Esophagus squamous epithelium (tissue), 5 donors: ENCODE measurements around the gene BPIFB3. TPM values are rescaled to one million over a fixed set of nuclear protein-coding genes. Genes with fewer than 3 reads are reported as not detected.

Source experiments
- DNase-seq: peaks from one replicate; lab custom pipeline; 2025; lab: John Stamatoyannopoulos, UW
- H3K27ac ChIP-seq, 4 donors: fragments of 200-600 bp; sonication (generic); one replicate each; pipeline ENCODE4 v1.5.1; 2016 to 2019; ENCODE audit warnings: mild to moderate bottlenecking in 1 of 4
- H3K27me3 ChIP-seq, 4 donors: fragments of 200-600 bp; sonication (generic); 1 replicate in 3 of 4; 2 replicates in 1 of 4; pipeline versions ENCODE4 v1.5.1 to v1.6.0; 2017 to 2021; ENCODE audit warnings: antibody characterized with exemption in 1 of 4
- H3K36me3 ChIP-seq, 3 donors: fragments of 200-600 bp; sonication (generic); one replicate each; pipeline ENCODE4 v1.5.1; 2016 to 2019
- H3K4me1 ChIP-seq, 3 donors: fragments of 200-600 bp; sonication (generic); one replicate each; pipeline ENCODE4 v1.5.1; 2017 to 2019
- H3K4me3 ChIP-seq, 4 donors: fragments of 200-600 bp; sonication (generic); 1 replicate in 3 of 4; 2 replicates in 1 of 4; pipeline ENCODE4 v1.5.1; 2016 to 2019; ENCODE audit warnings: mild to moderate bottlenecking in 2 of 4, moderate library complexity in 1 of 4
- H3K9me3 ChIP-seq, 3 donors: fragments of 200-600 bp; sonication (generic); one replicate each; pipeline ENCODE4 v1.5.1; 2016 to 2019
- CTCF ChIP-seq, 6 experiments: fragments of 450-650 bp in 4 of 6; fragments of 200-600 bp in 2 of 6; sonication (generic) in 2 of 6; IDR thresholded peaks; one replicate each; pipeline ENCODE4 v1.5.1; 2016 to 2019; ENCODE audit warnings: antibody characterized with exemption in 6 of 6, mild to moderate bottlenecking in 4 of 6, moderate library complexity in 4 of 6
- POLR2A ChIP-seq, 4 donors: fragments of 450-650 bp; IDR thresholded peaks; one replicate each; pipeline ENCODE4 v1.6.1; 2017; ENCODE audit warnings: antibody characterized with exemption in 4 of 4, mild to moderate bottlenecking in 4 of 4, moderate library complexity in 3 of 4
- WGBS, 2 donors: methylation state at CpG; one replicate each; pipeline ENCODE4 v1.1.5; 2018; 5-methylcytosine and 5-hydroxymethylcytosine counted together
- intact Hi-C: fragments of 100-400 bp; cut with DNase I; formaldehyde crosslinking; loops from one replicate; pipeline ENCODE4 v1.15.0; 2022
- total RNA-seq, 4 donors: library from RNA; depleted of rRNA; stranded (reverse); fragments of >200 nt; gene quantifications; one replicate each; pipeline ENCODE4 v1.1.0, GENCODE V29; 2016
- donor health status: DM: yes; HTN: yes; CAD: no.

The BPIFB3 gene
- total RNA-seq, 4 donors from 2014 or later, result not detected

GRCh38 chr20:33020278-33021161 is 33.2 kb upstream of the BPIFB3 start:
- H3K4me1 ChIP-seq, result no peaks in the 10 kb centered on the region
- WGBS, 2 donors, result 88 to 90% methylated on average over 8 of the region's 18 CpGs
- peaks cover 0 to 26% (median 0%) of the 10 kb centered on the region in 4 donors for H3K27me3 ChIP-seq
- no peaks in the 10 kb centered on the region for H3K9me3 ChIP-seq
- DNase-seq, result no peak
- intact Hi-C loops, result no loop called here
- no peaks in the 10 kb centered on the region for H3K36me3 ChIP-seq
- H3K4me3 ChIP-seq, result no peak overlapping the region
- no peak for TF ChIP-seq CTCF (IDR thresholded peaks at IDR 0.05)
- no peak for TF ChIP-seq POLR2A (IDR thresholded peaks at IDR 0.05)
- H3K27ac ChIP-seq, result no peak overlapping the region

- no peak for TF ChIP-seq CTCF (IDR thresholded peaks at IDR 0.05)
- no peak for TF ChIP-seq POLR2A (IDR thresholded peaks at IDR 0.05)
- 37 to 75% methylated on average over 2 to 3 of the region's 3 CpGs for WGBS, 2 donors
- no peak for DNase-seq
Measured at GRCh38 chr20:33021879-33022278, 31.8 kb upstream of the BPIFB3 start.

GRCh38 chr20:33022289-33022688 is 31.4 kb upstream of the BPIFB3 start:
- Histone ChIP-seq H3K4me1 (no peaks in the 10 kb centered on the region), H3K4me3 (no peak overlapping the region), H3K9me3 (no peaks in the 10 kb centered on the region), H3K36me3 (no peaks in the 10 kb centered on the region), H3K27ac (no peak overlapping the region), H3K27me3 (peaks cover 0 to 18% (median 0%) of the 10 kb centered on the region in 4 donors)
- TF ChIP-seq CTCF (IDR thresholded peaks at IDR 0.05), result no peak
- no peak for TF ChIP-seq POLR2A (IDR thresholded peaks at IDR 0.05)
- WGBS, 2 donors, result 13 to 56% methylated on average over 1 to 2 of the region's 4 CpGs
- no peak for DNase-seq
- intact Hi-C loops, result no loop called here

More at GRCh38 chr20:33021879-33022278, 31.8 kb upstream of the BPIFB3 start:
- Histone ChIP-seq H3K36me3 (no peaks in the 10 kb centered on the region), H3K4me1 (no peaks in the 10 kb centered on the region), H3K4me3 (no peak overlapping the region), H3K9me3 (no peaks in the 10 kb centered on the region), H3K27me3 (peaks cover 0 to 16% (median 0%) of the 10 kb centered on the region in 4 donors), H3K27ac (no peak overlapping the region)
- intact Hi-C loops, result no loop called here

- intact Hi-C loops, result no loop called here
- no peaks in the 10 kb centered on the region for H3K36me3 ChIP-seq
- no peak overlapping the region for H3K27ac ChIP-seq
- peaks cover 0 to 18% (median 0%) of the 10 kb centered on the region in 4 donors for H3K27me3 ChIP-seq
- no peak overlapping the region for H3K4me3 ChIP-seq
- H3K9me3 ChIP-seq, result no peaks in the 10 kb centered on the region
- no peak for TF ChIP-seq CTCF (IDR thresholded peaks at IDR 0.05)
- TF ChIP-seq POLR2A (IDR thresholded peaks at IDR 0.05), result no peak
- DNase-seq, result no peak
- no peaks in the 10 kb centered on the region for H3K4me1 ChIP-seq
- WGBS, 2 donors, result 61 to 71% methylated on average over 5 to 7 of the region's 7 CpGs
Measured at GRCh38 chr20:33022694-33023438, 30.8 kb upstream of the BPIFB3 start.
